ENCODE results near the gene EIF4A2.

Gene EIF4A2

DNA sequence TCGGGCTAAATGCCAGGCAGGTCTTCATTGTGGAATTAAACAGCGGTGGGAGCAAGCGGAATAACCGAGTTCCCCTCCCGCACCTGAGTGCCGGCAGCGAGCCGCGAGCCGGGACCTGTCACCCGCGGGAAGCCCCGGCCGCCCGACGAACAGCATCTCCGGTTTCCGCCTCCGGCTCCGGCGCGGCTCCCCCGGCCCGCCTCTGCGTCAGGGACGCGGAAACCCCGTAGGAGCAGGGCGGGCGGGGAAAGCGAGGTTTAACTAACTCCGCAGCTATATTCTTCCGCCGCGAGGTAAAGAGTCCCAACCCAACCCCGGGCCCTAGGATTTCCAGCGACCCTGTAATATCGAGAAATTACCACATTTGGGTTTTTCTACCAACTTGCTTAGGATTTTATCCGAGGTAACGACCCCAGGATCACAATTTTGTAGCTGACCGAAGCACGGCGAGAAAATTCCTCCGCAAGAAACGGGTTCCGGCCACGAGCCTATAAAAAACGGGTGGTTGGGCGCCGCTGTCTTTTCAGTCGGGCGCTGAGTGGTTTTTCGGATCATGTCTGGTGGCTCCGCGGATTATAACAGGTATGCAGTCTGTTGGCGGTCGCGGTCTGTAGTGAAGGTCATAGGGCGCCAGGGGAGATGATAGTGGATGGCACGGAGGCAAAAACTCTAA lies at the start of gene EIF4A2:
Gene EIF4A2 (plus strand): TSS at position 520 of the 673 bp plus-strand sequence. CDS start 34 bp downstream, at position 554.
- DNase-seq (ENCODE audit: low read depth in 2 of 2) = peak; percentile 78 to 88

DNA sequence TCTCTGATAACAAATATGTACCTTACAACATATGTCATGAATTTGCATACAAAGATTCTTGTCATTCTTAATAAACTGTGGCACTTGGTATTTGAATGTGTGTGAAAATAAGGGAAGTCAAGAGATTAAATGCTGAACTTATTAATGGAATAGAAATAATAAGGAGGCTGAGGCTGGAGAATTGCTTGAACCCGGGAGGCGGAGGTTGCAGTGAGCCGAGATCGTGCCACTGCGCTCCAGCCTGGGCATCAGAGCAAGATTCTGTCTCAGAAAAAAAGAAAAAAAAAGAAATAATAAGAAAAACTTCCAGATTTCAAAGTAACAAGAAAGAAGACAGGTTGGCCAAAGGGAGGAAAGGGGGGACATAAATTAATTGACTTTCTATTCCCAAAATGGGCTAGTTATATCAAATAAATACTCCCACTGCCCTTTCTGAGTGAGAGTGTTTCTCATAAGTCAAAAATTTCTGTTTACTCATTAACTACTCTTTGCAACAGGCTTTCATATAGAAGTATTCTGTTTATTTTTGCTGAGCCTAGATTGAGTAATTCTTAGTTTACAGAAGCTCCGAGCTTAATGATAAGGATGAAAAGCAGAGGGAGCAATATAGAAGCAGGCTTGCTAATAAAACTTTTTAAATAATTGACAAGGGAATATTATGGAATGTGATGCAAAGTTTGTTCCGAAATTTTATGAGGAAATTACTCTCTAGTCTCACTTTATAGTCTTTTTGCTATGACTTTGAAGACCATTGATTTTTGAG lies 40.6 kb upstream of the EIF4A2 start:
- DNase-seq (ENCODE audit: low read depth in 2 of 2) = no peak

GRCh38 chr3:186743666-186744065 lies 39.7 kb upstream of the EIF4A2 start:
- DNase-seq (ENCODE audit: low read depth in 2 of 2) = no peak

GRCh38 chr3:186746008-186746407 lies 37.4 kb upstream of the EIF4A2 start:
- DNase-seq (ENCODE audit: low read depth in 2 of 2) = no peak

- no peak for DNase-seq (ENCODE audit: low read depth in 2 of 2)
These were observed 33.1 kb upstream of the EIF4A2 start for GRCh38 chr3:186750316-186750715.

GRCh38 chr3:186751480-186751879 lies 31.9 kb upstream of the EIF4A2 start:
- no peak for DNase-seq (ENCODE audit: low read depth in 2 of 2)

- DNase-seq (ENCODE audit: low read depth in 2 of 2) = no peak
These were observed 29.4 kb upstream of the EIF4A2 start for GRCh38 chr3:186754006-186754405.

DNA sequence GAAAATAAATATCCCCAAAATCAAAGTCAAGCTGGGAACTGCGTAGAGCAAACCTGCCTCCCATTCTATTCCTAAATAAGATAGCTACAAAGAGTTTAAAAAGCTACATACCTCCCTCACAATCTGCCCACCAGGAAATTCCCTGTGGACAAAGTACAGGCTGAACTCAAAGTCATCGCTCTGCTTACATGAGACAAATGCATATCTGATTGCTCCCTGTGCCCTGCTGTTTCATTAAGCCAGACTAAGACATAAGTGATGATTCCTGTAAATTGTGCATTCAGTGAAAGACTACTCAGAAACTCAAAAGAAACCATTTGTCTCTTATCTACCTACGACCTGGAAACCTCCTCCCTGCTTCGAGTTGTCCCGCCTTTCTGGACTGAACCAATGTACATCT lies 28.5 kb upstream of the EIF4A2 start:
- no peak for DNase-seq (ENCODE audit: low read depth in 2 of 2)

GRCh38 chr3:186757214-186757613 lies 26.2 kb upstream of the EIF4A2 start:
- no peak for DNase-seq (ENCODE audit: low read depth in 2 of 2)

DNA sequence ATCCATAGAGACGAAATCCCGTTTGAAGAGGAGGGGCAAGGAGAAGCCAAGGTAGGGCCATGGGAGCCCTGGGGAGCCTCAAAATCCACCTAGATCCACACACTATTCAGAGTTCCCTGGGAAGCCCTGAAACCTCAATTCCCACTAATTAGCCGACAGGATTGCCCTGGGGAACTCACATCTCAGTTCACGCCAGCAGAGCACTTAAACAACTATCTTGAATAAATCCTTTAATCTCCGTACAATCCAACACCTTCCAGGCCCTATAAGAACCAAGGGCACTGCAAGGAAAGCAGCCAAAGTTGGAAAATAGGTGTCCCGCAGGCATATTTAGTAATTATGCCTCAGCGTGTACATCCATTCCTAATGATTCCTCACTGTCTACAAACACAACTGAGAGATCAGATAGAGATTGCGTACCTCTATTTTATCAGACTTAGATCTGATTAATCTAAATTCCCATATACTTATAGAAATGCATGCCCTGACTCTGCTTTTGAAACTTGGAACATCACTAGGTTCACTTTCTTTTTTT lies 25.6 kb upstream of the EIF4A2 start:
- DNase-seq (ENCODE audit: low read depth in 2 of 2) = no peak

DNA sequence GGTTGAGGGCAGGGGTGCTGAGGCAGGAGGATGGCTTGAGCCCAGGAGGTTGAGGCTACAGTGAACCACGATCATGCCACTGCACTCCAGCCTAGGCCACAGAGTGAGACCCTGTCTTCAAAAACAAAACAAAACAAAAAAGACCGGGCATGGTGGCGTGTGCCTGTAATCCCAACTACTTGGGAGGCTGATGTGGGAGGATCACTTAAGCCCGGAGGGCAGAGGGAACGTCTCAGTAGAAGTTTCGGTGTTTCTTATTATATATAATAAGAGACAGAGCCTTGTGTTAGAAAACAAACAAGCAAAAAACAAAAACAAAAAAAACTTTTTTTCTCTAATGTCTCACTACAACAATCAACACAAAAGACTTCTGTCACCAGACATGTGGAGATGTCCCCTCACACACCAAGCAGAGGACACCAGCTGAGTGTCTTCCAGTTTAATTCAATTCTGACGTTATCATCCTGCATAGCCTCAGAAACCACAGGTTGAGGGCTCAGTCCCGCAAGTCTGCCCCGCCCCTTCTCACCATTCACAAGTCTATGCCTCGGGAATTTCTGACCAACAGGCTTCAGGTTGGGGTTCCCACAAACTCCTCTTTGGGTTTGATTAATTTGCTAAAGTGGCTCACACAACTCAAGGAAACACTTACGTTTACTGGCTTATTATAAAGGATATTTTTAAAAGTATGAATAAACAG lies 24.0 kb upstream of the EIF4A2 start:
- DNase-seq (ENCODE audit: low read depth in 2 of 2) = no peak

- DNase-seq (ENCODE audit: low read depth in 2 of 2) = no peak
These were observed 23.1 kb upstream of the EIF4A2 start for GRCh38 chr3:186760141-186760833.

- DNase-seq (ENCODE audit: low read depth in 2 of 2) = no peak
These were observed 22.4 kb upstream of the EIF4A2 start for GRCh38 chr3:186760897-186761447.

DNA sequence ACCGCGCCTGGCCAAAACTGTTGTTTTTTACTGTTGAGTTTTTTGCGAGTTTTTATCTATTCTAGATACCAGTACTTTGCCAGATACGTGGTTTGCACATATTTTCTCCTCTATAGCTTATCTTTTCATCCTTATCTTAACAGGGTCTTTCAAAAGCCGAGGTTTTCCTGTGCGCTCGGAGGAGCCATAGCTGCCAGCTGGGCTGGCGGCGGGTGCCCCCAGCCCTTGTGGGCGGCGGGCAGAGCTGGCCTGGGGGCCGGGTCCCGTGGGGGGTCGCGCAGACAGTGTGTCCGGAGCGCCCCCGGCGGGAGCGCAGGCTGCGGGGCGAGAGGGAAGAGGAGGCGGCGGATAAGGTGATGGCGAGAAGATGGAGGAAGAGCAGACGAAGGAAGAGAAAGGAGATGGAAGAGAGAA lies 11.1 kb upstream of the EIF4A2 start:
- no peak for DNase-seq (ENCODE audit: low read depth in 2 of 2)

DNA sequence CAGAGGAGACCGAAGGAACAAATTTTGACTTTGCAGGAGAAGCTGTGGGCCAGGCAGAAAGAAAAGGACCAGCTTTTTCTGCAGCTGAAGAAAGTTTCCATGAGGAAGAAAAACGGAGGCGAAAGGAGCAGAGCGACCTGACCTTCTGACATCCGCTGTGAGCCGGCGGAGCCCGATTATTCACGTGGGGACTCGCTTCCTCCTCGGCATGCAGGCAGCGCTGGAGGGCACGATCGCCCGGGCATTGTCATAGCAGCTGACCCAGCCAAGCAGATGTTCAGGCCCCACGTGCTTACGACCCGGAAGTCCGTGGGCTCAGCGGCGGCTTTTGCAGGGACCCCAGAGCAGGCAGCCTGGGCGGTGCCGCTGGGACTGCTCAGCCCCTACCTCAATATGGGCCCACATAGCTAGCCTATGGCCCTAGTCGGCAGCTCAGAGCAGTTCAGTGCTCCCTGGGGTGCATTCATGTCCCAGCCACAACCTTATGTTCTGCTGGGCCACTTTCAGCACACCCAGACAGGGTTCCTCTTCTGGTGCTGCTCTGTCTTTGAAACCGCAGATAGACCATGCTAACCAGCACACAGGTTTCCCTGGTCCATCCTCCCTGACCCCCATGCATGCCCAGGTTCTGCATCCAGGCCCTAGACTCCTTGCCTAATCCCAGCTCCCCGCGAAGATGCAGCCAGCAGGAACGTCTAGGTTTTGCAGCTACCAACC lies 10.5 kb upstream of the EIF4A2 start:
- DNase-seq (ENCODE audit: low read depth in 2 of 2) = peak; percentile 61 to 63

GRCh38 chr3:186775999-186776398 lies 7.4 kb upstream of the EIF4A2 start:
- no peak for DNase-seq (ENCODE audit: low read depth in 2 of 2)

GRCh38 chr3:186779204-186779603 lies 4.2 kb upstream of the EIF4A2 start:
- no peak for DNase-seq (ENCODE audit: low read depth in 2 of 2)

DNA sequence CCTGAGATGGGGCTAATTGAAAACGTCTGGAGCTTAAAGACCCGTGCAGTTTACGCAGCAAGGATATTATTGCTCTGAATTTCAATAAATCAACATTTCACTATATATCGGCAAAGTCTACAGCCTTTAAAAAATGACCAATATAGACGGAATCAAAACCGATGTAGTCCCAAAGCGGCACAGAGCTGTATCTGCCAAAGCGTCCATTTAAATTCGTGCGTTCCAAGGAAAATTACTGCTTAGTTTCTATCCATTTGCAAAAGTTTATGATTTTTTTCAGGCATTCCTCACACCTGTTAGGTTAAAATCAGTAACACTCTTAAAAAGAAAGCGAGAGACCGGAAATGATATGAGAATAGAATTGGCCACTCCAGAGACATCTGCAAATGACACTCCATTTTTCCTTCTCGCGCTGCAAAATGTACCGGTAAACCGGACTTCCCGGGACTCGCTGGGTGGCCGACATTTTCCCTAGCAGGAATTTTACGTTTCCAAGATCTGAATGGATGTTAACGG lies 777 bp upstream of the EIF4A2 start:
- DNase-seq (ENCODE audit: low read depth in 2 of 2) = no peak

DNA sequence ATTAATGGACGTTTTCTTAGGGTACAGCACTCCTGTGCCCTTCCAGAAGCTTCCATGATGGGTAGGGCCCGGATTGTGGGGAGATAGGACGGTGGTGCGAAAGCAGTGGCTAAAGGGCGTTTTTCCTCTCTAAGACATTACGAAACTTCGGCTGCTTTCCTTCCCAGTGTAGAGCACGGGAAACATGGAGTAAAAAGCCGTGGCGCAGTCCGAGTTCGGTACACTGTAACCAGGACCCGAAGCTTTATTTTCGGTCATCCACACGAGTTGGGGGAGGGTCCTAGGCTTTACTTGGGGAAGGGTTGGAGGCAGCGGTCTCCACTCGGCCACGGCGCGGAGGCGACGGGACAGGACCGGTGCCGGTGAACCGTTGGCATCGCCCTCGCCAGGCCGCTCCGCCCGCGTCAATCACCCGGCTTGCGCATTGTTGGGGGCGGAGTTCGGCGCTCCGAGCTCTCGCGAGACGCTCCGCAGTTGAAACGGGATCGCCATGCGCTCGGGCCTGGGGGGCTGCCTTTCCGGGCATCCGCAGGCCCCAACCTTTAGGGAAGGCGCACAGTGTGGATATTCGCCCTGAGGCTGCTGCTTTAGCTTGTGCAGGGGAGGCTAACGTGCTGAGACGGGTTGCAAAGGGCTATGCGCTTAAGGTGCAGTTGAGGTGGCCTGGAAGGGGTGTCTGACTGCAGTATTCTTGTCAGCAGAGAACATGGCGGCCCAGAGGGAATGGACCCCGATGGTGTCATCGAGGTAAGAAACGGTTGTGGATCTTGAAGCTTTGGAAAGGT lies 546 bp downstream of the EIF4A2 start:
- DNase-seq (ENCODE audit: low read depth in 2 of 2) = peak; percentile 62 to 68

Measured in stimulated activated CD8-positive, alpha-beta memory T cell treated with anti-CD3 and anti-CD28 coated beads, Interleukin-2, amount 100 ng/mL, for 48 hours (primary cell).